KMS-11 (cell line): ENCODE results near the gene PDS5B.

Experiments
- H2AFZ ChIP-seq: fragments of 200-600 bp; sonication (generic); 2 replicates; pipeline ENCODE4 v1.6.1; 2016; ENCODE audit warnings: antibody characterized with exemption, mixed run types, low read depth
- H3K27ac ChIP-seq: fragments of 200-600 bp; sonication (generic); 2 replicates; pipeline ENCODE4 v1.6.1; 2016; ENCODE audit warnings: mild to moderate bottlenecking, mixed run types
- H3K27me3 ChIP-seq: fragments of 200-600 bp; sonication (generic); 2 replicates; pipeline ENCODE4 v1.6.1; 2017; ENCODE audit warnings: mild to moderate bottlenecking, low read depth, mixed run types, moderate library complexity; ENCODE audit not compliant: insufficient read depth
- H3K36me3 ChIP-seq: fragments of 200-600 bp; sonication (generic); 2 replicates; pipeline ENCODE4 v1.6.1; 2017; ENCODE audit warnings: mild to moderate bottlenecking, mixed run types; ENCODE audit not compliant: insufficient read depth
- H3K4me1 ChIP-seq: fragments of 200-600 bp; sonication (generic); 2 replicates; pipeline ENCODE4 v1.6.1; 2016; ENCODE audit warnings: mild to moderate bottlenecking, low read depth, mixed run types; ENCODE audit not compliant: poor library complexity, severe bottlenecking
- H3K4me2 ChIP-seq: fragments of 200-600 bp; sonication (generic); 2 replicates; pipeline ENCODE4 v1.7.0; 2016; ENCODE audit warnings: mild to moderate bottlenecking, mixed run types
- H3K4me3 ChIP-seq: fragments of 200-600 bp; sonication (generic); IDR thresholded peaks from 2 replicates; pipeline ENCODE4 v1.6.1; 2017; ENCODE audit warnings: low read depth, low read length, mixed read lengths; ENCODE audit not compliant: insufficient read depth
- H3K79me2 ChIP-seq: fragments of 200-600 bp; sonication (generic); 2 replicates; pipeline ENCODE4 v1.6.1; 2016; ENCODE audit warnings: low read depth, mixed run types; ENCODE audit not compliant: insufficient read depth
- H3K9ac ChIP-seq: fragments of 200-600 bp; sonication (generic); 2 replicates; pipeline ENCODE4 v1.6.1; 2016; ENCODE audit warnings: mild to moderate bottlenecking, mixed run types
- H4K20me1 ChIP-seq: fragments of 200-600 bp; sonication (generic); 2 replicates; pipeline ENCODE4 v1.6.1; 2016; ENCODE audit warnings: mild to moderate bottlenecking, mixed run types; ENCODE audit not compliant: insufficient read depth
- CTCF ChIP-seq: fragments of 200-600 bp; sonication (generic); conservative IDR thresholded peaks from 2 replicates; pipeline ENCODE4 v1.6.1; 2017; ENCODE audit warnings: low read depth, mild to moderate bottlenecking, antibody characterized with exemption, low read length, moderate library complexity, mixed read lengths

PDS5B gene

GRCh38 chr13:32779119-32779518 is 192.9 kb downstream of the PDS5B start:
- no peak for TF ChIP-seq CTCF

GRCh38 chr13:32781906-32782305 is 195.7 kb downstream of the PDS5B start:
- no peaks in the 10 kb centered on the region for H4K20me1 ChIP-seq
- H3K36me3 ChIP-seq = no peaks in the 10 kb centered on the region
- no peak for TF ChIP-seq CTCF
- H2AFZ ChIP-seq = no peak overlapping the region
- no peak overlapping the region for H3K27ac ChIP-seq
- H3K4me3 ChIP-seq = no peak overlapping the region
- H3K27me3 ChIP-seq = no peaks in the 10 kb centered on the region
- no peak overlapping the region for H3K4me2 ChIP-seq
- no peaks in the 10 kb centered on the region for H3K79me2 ChIP-seq
- no peaks in the 10 kb centered on the region for H3K4me1 ChIP-seq
- H3K9ac ChIP-seq = no peak overlapping the region

More at GRCh38 chr13:32779119-32779518, 192.9 kb downstream of the PDS5B start:
- H3K4me1 ChIP-seq = no peaks in the 10 kb centered on the region
- H4K20me1 ChIP-seq = no peaks in the 10 kb centered on the region
- no peak overlapping the region for H2AFZ ChIP-seq
- no peaks in the 10 kb centered on the region for H3K27me3 ChIP-seq
- H3K27ac ChIP-seq = no peak overlapping the region
- no peaks in the 10 kb centered on the region for H3K79me2 ChIP-seq
- no peaks in the 10 kb centered on the region for H3K36me3 ChIP-seq
- H3K4me3 ChIP-seq = no peak overlapping the region
- no peak overlapping the region for H3K4me2 ChIP-seq
- H3K9ac ChIP-seq = no peak overlapping the region

GRCh38 chr13:32783067-32783466 is 196.8 kb downstream of the PDS5B start:
- no peaks in the 10 kb centered on the region for H4K20me1 ChIP-seq
- H3K27ac ChIP-seq = no peak overlapping the region
- no peaks in the 10 kb centered on the region for H3K4me1 ChIP-seq
- no peak overlapping the region for H2AFZ ChIP-seq
- H3K36me3 ChIP-seq = no peaks in the 10 kb centered on the region
- no peaks in the 10 kb centered on the region for H3K79me2 ChIP-seq
- H3K27me3 ChIP-seq = no peaks in the 10 kb centered on the region
- H3K4me3 ChIP-seq = no peak overlapping the region
- no peak overlapping the region for H3K4me2 ChIP-seq
- H3K9ac ChIP-seq = no peak overlapping the region
- TF ChIP-seq CTCF = no peak

GRCh38 chr13:32790731-32791130 is 204.5 kb downstream of the PDS5B start:
- no peak overlapping the region for H3K27ac ChIP-seq
- H3K4me3 ChIP-seq = no peak overlapping the region
- no peaks in the 10 kb centered on the region for H3K27me3 ChIP-seq
- H3K4me2 ChIP-seq = no peak overlapping the region
- H4K20me1 ChIP-seq = no peaks in the 10 kb centered on the region
- H3K79me2 ChIP-seq = no peaks in the 10 kb centered on the region
- no peak overlapping the region for H2AFZ ChIP-seq
- TF ChIP-seq CTCF = no peak
- no peak overlapping the region for H3K9ac ChIP-seq
- H3K4me1 ChIP-seq = no peaks in the 10 kb centered on the region
- no peaks in the 10 kb centered on the region for H3K36me3 ChIP-seq
